PC-3 (cell line): ENCODE data around the gene LTF.

Experiments used
- EZH2 ChIP-seq: fragments of 300-600 bp; sonication (generic); IDR thresholded peaks from one replicate; pipeline ENCODE4 v1.6.1; 2017; ENCODE audit warnings: antibody characterized with exemption, mild to moderate bottlenecking, low read length; ENCODE audit not compliant: unreplicated experiment
- EZH2phosphoT487 ChIP-seq: fragments of 300-600 bp; sonication (generic); IDR thresholded peaks from 2 replicates; pipeline ENCODE4 v1.6.1; 2018; ENCODE audit warnings: mild to moderate bottlenecking, antibody characterized with exemption, low read length, borderline replicate concordance
- TF ChIP-seq, protein P1 (sequence below): fragments of 300-600 bp; sonication (generic); conservative IDR thresholded peaks from 2 replicates; pipeline ENCODE4 v1.5.1; 2017; ENCODE audit warnings: antibody characterized with exemption, low read depth, mild to moderate bottlenecking, low read length

DNA sequence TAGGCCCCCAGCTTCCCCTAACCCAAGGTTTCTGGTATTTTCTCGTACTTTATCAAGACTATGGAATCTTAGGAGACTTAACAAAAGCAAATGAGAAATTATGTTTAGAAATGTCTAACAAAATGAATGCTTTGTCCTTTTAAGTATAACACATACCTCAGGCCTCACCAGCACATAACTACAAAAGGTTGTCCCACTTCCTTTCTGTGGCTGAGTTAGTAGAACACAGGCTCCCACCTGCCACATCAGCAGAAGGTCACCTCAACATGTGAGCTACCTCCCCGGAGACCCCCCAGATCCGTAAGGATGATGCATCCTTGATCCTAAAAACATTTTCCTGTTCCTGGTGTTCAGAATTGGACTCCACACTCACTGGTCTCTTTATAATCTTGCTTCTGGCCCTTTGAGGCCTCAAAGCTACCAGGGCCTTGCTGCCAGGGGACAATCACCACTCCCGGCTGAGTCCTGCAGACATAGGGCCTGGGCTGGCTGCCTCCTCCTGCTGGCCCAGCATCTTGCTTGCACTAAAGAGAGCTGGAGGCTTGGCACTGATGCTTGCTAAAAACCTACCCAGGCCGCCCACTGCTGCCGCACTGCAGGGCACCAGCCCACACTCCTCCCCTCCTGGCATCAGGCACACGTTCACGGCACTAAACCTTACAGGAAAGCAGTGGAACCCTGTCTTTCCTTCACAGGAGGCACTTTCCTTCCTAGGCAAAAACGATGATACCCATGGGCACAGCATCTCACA lies 54.8 kb downstream of the LTF start:
- TF ChIP-seq, protein P1, sequence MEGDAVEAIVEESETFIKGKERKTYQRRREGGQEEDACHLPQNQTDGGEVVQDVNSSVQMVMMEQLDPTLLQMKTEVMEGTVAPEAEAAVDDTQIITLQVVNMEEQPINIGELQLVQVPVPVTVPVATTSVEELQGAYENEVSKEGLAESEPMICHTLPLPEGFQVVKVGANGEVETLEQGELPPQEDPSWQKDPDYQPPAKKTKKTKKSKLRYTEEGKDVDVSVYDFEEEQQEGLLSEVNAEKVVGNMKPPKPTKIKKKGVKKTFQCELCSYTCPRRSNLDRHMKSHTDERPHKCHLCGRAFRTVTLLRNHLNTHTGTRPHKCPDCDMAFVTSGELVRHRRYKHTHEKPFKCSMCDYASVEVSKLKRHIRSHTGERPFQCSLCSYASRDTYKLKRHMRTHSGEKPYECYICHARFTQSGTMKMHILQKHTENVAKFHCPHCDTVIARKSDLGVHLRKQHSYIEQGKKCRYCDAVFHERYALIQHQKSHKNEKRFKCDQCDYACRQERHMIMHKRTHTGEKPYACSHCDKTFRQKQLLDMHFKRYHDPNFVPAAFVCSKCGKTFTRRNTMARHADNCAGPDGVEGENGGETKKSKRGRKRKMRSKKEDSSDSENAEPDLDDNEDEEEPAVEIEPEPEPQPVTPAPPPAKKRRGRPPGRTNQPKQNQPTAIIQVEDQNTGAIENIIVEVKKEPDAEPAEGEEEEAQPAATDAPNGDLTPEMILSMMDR: no peak
- TF ChIP-seq EZH2phosphoT487 (no peak), EZH2 (no peak)
